LNCaP clone FGC (cell line): ENCODE measurements around the gene IFT172.

Source experiments
- DNase-seq: peaks from one replicate; pipeline ENCODE4 v3.0.0-alpha.2; 2011; ENCODE audit warnings: low read depth
- H3K4me3 ChIP-seq: 2 replicates; pipeline ENCODE4 v1.5.1; 2011; ENCODE audit warnings: mild to moderate bottlenecking, low read depth, low read length, control low read depth
- CTCF ChIP-seq: IDR thresholded peaks from 2 replicates; pipeline ENCODE4 v1.5.1; 2012; ENCODE audit warnings: mild to moderate bottlenecking; ENCODE audit not compliant: control insufficient read depth, insufficient read depth; ENCODE audit errors: extremely low read depth

IFT172 gene

GRCh38 chr2:27520316-27520715, 30.8 kb upstream of the IFT172 start:
- no peak overlapping the region for H3K4me3 ChIP-seq
- no peak for DNase-seq
- TF ChIP-seq CTCF, result no peak

GRCh38 chr2:27518782-27519113, 29.2 kb upstream of the IFT172 start:
- TF ChIP-seq CTCF, result no peak
- H3K4me3 ChIP-seq, result no peak overlapping the region
- DNase-seq, result no peak

- TF ChIP-seq CTCF, result no peak
- no peak overlapping the region for H3K4me3 ChIP-seq
- no peak for DNase-seq
These were observed 28.7 kb upstream of the IFT172 start for GRCh38 chr2:27518113-27518781.

GRCh38 chr2:27509326-27509725, 19.8 kb upstream of the IFT172 start:
- no peak overlapping the region for H3K4me3 ChIP-seq
- TF ChIP-seq CTCF, result no peak
- no peak for DNase-seq

- no peak for DNase-seq
- H3K4me3 ChIP-seq, result no peak overlapping the region
- TF ChIP-seq CTCF, result no peak
These were observed 17.8 kb upstream of the IFT172 start for GRCh38 chr2:27507293-27507692.

GRCh38 chr2:27506587-27506986, 17.0 kb upstream of the IFT172 start:
- H3K4me3 ChIP-seq, result no peak overlapping the region
- DNase-seq, result no peak
- TF ChIP-seq CTCF, result no peak

GRCh38 chr2:27502142-27502541, 12.6 kb upstream of the IFT172 start:
- no peak overlapping the region for H3K4me3 ChIP-seq
- no peak for TF ChIP-seq CTCF
- DNase-seq, result no peak
